ENCODE measurements around the gene XRCC3.

GRCh38 chr14:103714063-103714724 lies 1.1 kb downstream of the XRCC3 start:
- TF ChIP-seq SP1 (IDR thresholded peaks at IDR 0.05) = no peak
- TF ChIP-seq LEF1 (IDR thresholded peaks at IDR 0.05; ENCODE audit: borderline replicate concordance) = no peak
- TF ChIP-seq HDGF (IDR thresholded peaks at IDR 0.05; ENCODE audit: borderline replicate concordance) = no peak
- TF ChIP-seq BHLHE40 (IDR thresholded peaks at IDR 0.05; ENCODE audit: borderline replicate concordance) = no peak
- TF ChIP-seq FOXK2 (IDR thresholded peaks at IDR 0.05) = no peak
- no peak for TF ChIP-seq SUZ12 (IDR thresholded peaks at IDR 0.05)
